Neural cell (in vitro differentiated cells): Measurements from ENCODE around the gene M1AP. TPM values are rescaled to one million over a fixed set of nuclear protein-coding genes. Genes with fewer than 3 reads are reported as not detected.

Experiments used
- H2AFZ ChIP-seq: fragments of 200-600, 300-800 bp; sonication (generic), shearing (Covaris generic); 2 replicates; pipeline ENCODE4 v1.6.0; 2014; ENCODE audit warnings: low read depth, mild to moderate bottlenecking, antibody characterized with exemption, low read length, moderate library complexity
- H3F3A ChIP-seq: fragments of 200-600 bp; shearing (Covaris generic); 2 replicates; pipeline ENCODE4 v1.6.1; 2016; ENCODE audit warnings: mild to moderate bottlenecking, moderate library complexity, mixed read lengths, antibody characterized with exemption, low read length; ENCODE audit not compliant: insufficient read depth, poor library complexity, severe bottlenecking
- H3K27ac ChIP-seq: fragments of 200-600, 300-800 bp; sonication (generic), shearing (Covaris generic); 2 replicates; pipeline ENCODE4 v1.5.1; 2014; ENCODE audit warnings: mild to moderate bottlenecking, low read length, moderate library complexity
- H3K27me3 ChIP-seq: fragments of 300-800, 200-600 bp; sonication (generic), shearing (Covaris generic); 2 replicates; pipeline ENCODE4 v1.6.0; 2014; ENCODE audit warnings: mild to moderate bottlenecking, low read depth, low read length, moderate library complexity; ENCODE audit not compliant: insufficient read depth
- H3K36me3 ChIP-seq: fragments of 300-800, 200-600 bp; sonication (generic), shearing (Covaris generic); 2 replicates; pipeline ENCODE4 v1.5.1; 2014; ENCODE audit warnings: mild to moderate bottlenecking, antibody characterized with exemption, low read length, moderate library complexity; ENCODE audit not compliant: insufficient read depth
- H3K4me2 ChIP-seq: fragments of 300-800, 200-600 bp; sonication (generic), shearing (Covaris generic); 2 replicates; pipeline ENCODE4 v1.6.0; 2014; ENCODE audit warnings: mild to moderate bottlenecking, low read length
- H3K4me3 ChIP-seq: fragments of 300-800, 200-600 bp; sonication (generic), shearing (Covaris generic); 2 replicates; pipeline ENCODE4 v1.5.1; 2014; ENCODE audit warnings: mild to moderate bottlenecking, low read length, moderate library complexity
- H3K79me2 ChIP-seq: fragments of 200-600 bp; shearing (Covaris generic); replicated peaks from 2 replicates; pipeline ENCODE4 v1.6.0; 2014; ENCODE audit warnings: mild to moderate bottlenecking, low read length, moderate library complexity; ENCODE audit not compliant: insufficient read depth
- H3K9ac ChIP-seq: fragments of 300-800, 200-600 bp; sonication (generic), shearing (Covaris generic); 2 replicates; pipeline ENCODE4 v1.6.1; 2016; ENCODE audit warnings: mild to moderate bottlenecking, low read length, mixed read lengths
- H3K9me2 ChIP-seq: fragments of 200-600 bp; shearing (Covaris generic); 2 replicates; pipeline ENCODE4 v1.6.1; 2016; ENCODE audit warnings: mild to moderate bottlenecking, low read length, mixed read lengths; ENCODE audit not compliant: insufficient read depth
- H3K9me3 ChIP-seq: fragments of 200-600, 300-800 bp; sonication (generic), shearing (Covaris generic); 2 replicates; pipeline ENCODE4 v1.6.1; 2016; ENCODE audit warnings: mild to moderate bottlenecking, mixed run types, low read length, moderate library complexity, mixed read lengths
- H4K20me1 ChIP-seq: fragments of 200-600 bp; shearing (Covaris generic); 2 replicates; pipeline ENCODE4 v1.6.1; 2016; ENCODE audit warnings: mild to moderate bottlenecking, mixed run types; ENCODE audit not compliant: insufficient read depth
- EP300 ChIP-seq: fragments of 450-650 bp; conservative IDR thresholded peaks from 2 replicates; pipeline ENCODE4 v1.6.1; 2014; ENCODE audit warnings: antibody characterized with exemption, mild to moderate bottlenecking, moderate library complexity; ENCODE audit not compliant: poor library complexity, severe bottlenecking
- EZH2 ChIP-seq: fragments of 200-600, 300-800 bp; shearing (Covaris generic), sonication (generic); IDR thresholded peaks from 2 replicates; pipeline ENCODE4 v1.6.1; 2014; ENCODE audit warnings: antibody characterized with exemption, low read length, borderline replicate concordance, mild to moderate bottlenecking; ENCODE audit not compliant: insufficient read depth, poor library complexity, severe bottlenecking
- MXI1 ChIP-seq: fragments of 450-650 bp; conservative IDR thresholded peaks from 2 replicates; pipeline ENCODE4 v1.6.1; 2014; ENCODE audit warnings: antibody characterized with exemption, mild to moderate bottlenecking; ENCODE audit not compliant: poor library complexity, severe bottlenecking
- POLR2AphosphoS5 ChIP-seq: IDR thresholded peaks from 2 replicates; pipeline ENCODE4 v1.6.1; 2012
- RAD21 ChIP-seq: fragments of 450-650 bp; conservative IDR thresholded peaks from 2 replicates; pipeline ENCODE4 v1.6.1; 2014; ENCODE audit warnings: antibody characterized with exemption, mild to moderate bottlenecking, moderate library complexity
- SMC3 ChIP-seq: fragments of 450-650 bp; conservative IDR thresholded peaks from 2 replicates; pipeline ENCODE4 v1.6.1; 2014; ENCODE audit warnings: antibody characterized with exemption, mild to moderate bottlenecking, moderate library complexity; ENCODE audit not compliant: poor library complexity
- TAF1 ChIP-seq: IDR thresholded peaks from 2 replicates; pipeline ENCODE4 v1.6.1; 2012; ENCODE audit warnings: low read depth
- polyA plus RNA-seq: library from polyadenylated mRNA; depleted of rRNA; stranded (reverse); fragments of >200 nt; gene quantifications from 2 replicates; pipeline ENCODE4 v1.2.3, GENCODE V29; 2014
- TF ChIP-seq, protein P1 (sequence below): fragments of 450-650 bp; IDR thresholded peaks from 2 replicates; pipeline ENCODE4 v1.5.1; 2014; ENCODE audit warnings: antibody characterized with exemption, mild to moderate bottlenecking, moderate library complexity; ENCODE audit not compliant: poor library complexity, severe bottlenecking
- TF ChIP-seq, protein P2 (sequence below): IDR thresholded peaks from 2 replicates; pipeline ENCODE4 v1.6.1; 2012; ENCODE audit warnings: borderline replicate concordance

The M1AP gene
- polyA plus RNA-seq, 1 donor from 2014 or later, result not detected

DNA sequence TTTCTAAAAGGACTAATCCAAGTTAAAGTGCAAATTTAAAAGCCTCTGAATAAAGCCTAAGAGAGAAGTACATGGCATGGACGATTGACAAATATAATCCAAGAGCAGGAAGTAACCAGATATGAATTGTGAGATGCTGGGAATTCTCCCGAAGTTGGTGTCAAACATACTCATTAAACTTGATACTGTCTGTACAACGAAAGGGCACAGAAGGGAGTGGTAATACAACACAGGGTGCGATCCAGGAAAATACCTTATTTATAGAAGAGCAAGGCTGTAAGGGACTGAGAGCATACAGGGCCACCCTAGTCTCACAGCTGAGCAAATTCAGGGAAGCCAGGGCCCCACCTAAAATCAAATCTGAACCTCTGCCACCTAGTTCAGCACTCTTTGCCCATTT, 47.5 kb upstream of the M1AP start:
- Histone ChIP-seq H3K27ac (no peak overlapping the region), H3K9me3 (no peaks in the 10 kb centered on the region), H3K27me3 (no peaks in the 10 kb centered on the region), H3K4me3 (no peak overlapping the region), H3K9ac (no peak overlapping the region), H3K9me2 (no peaks in the 10 kb centered on the region), H3K4me2 (no peak overlapping the region), H3K79me2 (no peaks in the 10 kb centered on the region), H4K20me1 (no peaks in the 10 kb centered on the region), H2AFZ (no peak overlapping the region), H3K36me3 (no peaks in the 10 kb centered on the region), H3F3A (no peaks in the 10 kb centered on the region)
- TF ChIP-seq, protein P1, sequence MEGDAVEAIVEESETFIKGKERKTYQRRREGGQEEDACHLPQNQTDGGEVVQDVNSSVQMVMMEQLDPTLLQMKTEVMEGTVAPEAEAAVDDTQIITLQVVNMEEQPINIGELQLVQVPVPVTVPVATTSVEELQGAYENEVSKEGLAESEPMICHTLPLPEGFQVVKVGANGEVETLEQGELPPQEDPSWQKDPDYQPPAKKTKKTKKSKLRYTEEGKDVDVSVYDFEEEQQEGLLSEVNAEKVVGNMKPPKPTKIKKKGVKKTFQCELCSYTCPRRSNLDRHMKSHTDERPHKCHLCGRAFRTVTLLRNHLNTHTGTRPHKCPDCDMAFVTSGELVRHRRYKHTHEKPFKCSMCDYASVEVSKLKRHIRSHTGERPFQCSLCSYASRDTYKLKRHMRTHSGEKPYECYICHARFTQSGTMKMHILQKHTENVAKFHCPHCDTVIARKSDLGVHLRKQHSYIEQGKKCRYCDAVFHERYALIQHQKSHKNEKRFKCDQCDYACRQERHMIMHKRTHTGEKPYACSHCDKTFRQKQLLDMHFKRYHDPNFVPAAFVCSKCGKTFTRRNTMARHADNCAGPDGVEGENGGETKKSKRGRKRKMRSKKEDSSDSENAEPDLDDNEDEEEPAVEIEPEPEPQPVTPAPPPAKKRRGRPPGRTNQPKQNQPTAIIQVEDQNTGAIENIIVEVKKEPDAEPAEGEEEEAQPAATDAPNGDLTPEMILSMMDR, result no peak
- TF ChIP-seq MXI1 (no peak), POLR2AphosphoS5 (no peak), TAF1 (no peak), EZH2 (no peak), RAD21 (no peak), SMC3 (no peak)

DNA sequence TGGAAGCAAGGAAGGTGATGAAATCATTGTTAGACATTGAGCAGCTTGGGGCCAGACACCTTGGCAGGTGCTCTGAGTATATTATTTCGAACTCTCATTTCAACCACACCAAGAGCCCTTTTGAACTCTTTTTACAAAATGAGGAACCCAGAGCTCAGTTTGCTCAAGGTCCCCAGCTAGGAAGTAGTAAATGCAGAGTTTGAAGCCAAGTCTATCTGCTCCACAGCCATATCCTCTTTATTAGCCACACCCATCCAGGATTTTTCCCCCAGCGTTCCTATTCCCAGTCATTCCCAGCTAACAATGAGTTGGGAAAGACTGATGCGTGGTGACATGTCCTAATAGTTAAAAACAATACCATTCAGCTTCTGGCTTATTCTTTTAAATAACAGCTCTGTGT, 46.2 kb upstream of the M1AP start:
- Histone ChIP-seq H3K4me2 (no peak overlapping the region), H3K27me3 (no peaks in the 10 kb centered on the region), H3K4me3 (no peak overlapping the region), H3K79me2 (no peaks in the 10 kb centered on the region), H3K9ac (no peak overlapping the region), H3F3A (no peaks in the 10 kb centered on the region), H4K20me1 (no peaks in the 10 kb centered on the region), H3K9me3 (no peaks in the 10 kb centered on the region), H3K9me2 (no peaks in the 10 kb centered on the region), H3K36me3 (no peaks in the 10 kb centered on the region), H2AFZ (no peak overlapping the region), H3K27ac (no peak overlapping the region)
- no peak for TF ChIP-seq EZH2
- TF ChIP-seq, protein P2, sequence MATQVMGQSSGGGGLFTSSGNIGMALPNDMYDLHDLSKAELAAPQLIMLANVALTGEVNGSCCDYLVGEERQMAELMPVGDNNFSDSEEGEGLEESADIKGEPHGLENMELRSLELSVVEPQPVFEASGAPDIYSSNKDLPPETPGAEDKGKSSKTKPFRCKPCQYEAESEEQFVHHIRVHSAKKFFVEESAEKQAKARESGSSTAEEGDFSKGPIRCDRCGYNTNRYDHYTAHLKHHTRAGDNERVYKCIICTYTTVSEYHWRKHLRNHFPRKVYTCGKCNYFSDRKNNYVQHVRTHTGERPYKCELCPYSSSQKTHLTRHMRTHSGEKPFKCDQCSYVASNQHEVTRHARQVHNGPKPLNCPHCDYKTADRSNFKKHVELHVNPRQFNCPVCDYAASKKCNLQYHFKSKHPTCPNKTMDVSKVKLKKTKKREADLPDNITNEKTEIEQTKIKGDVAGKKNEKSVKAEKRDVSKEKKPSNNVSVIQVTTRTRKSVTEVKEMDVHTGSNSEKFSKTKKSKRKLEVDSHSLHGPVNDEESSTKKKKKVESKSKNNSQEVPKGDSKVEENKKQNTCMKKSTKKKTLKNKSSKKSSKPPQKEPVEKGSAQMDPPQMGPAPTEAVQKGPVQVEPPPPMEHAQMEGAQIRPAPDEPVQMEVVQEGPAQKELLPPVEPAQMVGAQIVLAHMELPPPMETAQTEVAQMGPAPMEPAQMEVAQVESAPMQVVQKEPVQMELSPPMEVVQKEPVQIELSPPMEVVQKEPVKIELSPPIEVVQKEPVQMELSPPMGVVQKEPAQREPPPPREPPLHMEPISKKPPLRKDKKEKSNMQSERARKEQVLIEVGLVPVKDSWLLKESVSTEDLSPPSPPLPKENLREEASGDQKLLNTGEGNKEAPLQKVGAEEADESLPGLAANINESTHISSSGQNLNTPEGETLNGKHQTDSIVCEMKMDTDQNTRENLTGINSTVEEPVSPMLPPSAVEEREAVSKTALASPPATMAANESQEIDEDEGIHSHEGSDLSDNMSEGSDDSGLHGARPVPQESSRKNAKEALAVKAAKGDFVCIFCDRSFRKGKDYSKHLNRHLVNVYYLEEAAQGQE, result no peak
- TF ChIP-seq TAF1, result no peak
- no peak for TF ChIP-seq POLR2AphosphoS5
- no peak for TF ChIP-seq MXI1
- no peak for TF ChIP-seq RAD21
- no peak for TF ChIP-seq EP300
- TF ChIP-seq, protein P1, result no peak
- TF ChIP-seq SMC3, result no peak
